K562 (cell line): ENCODE data around the gene ARFRP1. TPM values are rescaled to one million over a fixed set of nuclear protein-coding genes. Genes with fewer than 3 reads are reported as not detected.

Source experiments
- ADNP ChIP-seq: fragments of 200-800 bp; sonication (Bioruptor generic); IDR thresholded peaks from 2 replicates; pipeline ENCODE4 v1.6.1; 2016; ENCODE audit warnings: missing genetic modification characterization, missing compliant biosample characterization
- ATF3 ChIP-seq, 2 experiments: fragments of 450-650 bp in 1 of 2; sonication (generic) in 1 of 2; formaldehyde crosslinking in 1 of 2; IDR thresholded peaks in 1 of 2; conservative IDR thresholded peaks in 1 of 2; 2 replicates each; pipeline versions ENCODE4 v1.6.1 to v1.8.1; 2016 to 2023; ENCODE audit warnings: mild to moderate bottlenecking in 2 of 2, moderate library complexity in 2 of 2, inconsistent platforms in 1 of 2, missing genetic modification reagents in 1 of 2
- CHCHD3 ChIP-seq: fragments of 250-450 bp; sonication (Bioruptor Pico); IDR thresholded peaks from 2 replicates; pipeline ENCODE4 v2.1.2; 2022; ENCODE audit warnings: mild to moderate bottlenecking
- CREB3L1 ChIP-seq: fragments of 450-650 bp; IDR thresholded peaks from 2 replicates; pipeline ENCODE4 v1.6.1; 2014; ENCODE audit warnings: low read depth, mild to moderate bottlenecking, moderate library complexity, borderline replicate concordance
- EP400 ChIP-seq: fragments of 450-650 bp; IDR thresholded peaks from 2 replicates; pipeline ENCODE4 v1.6.1; 2017; ENCODE audit warnings: antibody characterized with exemption, mild to moderate bottlenecking, moderate library complexity
- FIP1L1 ChIP-seq: fragments of 200-400 bp; formaldehyde crosslinking; IDR thresholded peaks from 2 replicates; pipeline ENCODE4 v1.6.1; 2018; ENCODE audit warnings: mild to moderate bottlenecking, low read depth, low read length; ENCODE audit not compliant: poor library complexity, severe bottlenecking
- HMG20B ChIP-seq: fragments of 250-450 bp; sonication (Bioruptor Pico); IDR thresholded peaks from 2 replicates; pipeline ENCODE4 v1.5.0; 2021; ENCODE audit warnings: mild to moderate bottlenecking
- JUNB ChIP-seq: fragments of 450-650 bp; formaldehyde crosslinking; conservative IDR thresholded peaks from 2 replicates; pipeline ENCODE4 v1.4.0; 2020; ENCODE audit warnings: mild to moderate bottlenecking
- KAT7 ChIP-seq: sonication (generic); formaldehyde crosslinking; IDR thresholded peaks from 2 replicates; pipeline ENCODE4 v1.8.0; 2022; ENCODE audit warnings: missing genetic modification reagents, mild to moderate bottlenecking, borderline replicate concordance
- MAX ChIP-seq: sonication (generic); formaldehyde crosslinking; IDR thresholded peaks from 2 replicates; pipeline ENCODE4 v1.9.0; 2022; ENCODE audit warnings: mild to moderate bottlenecking, missing genetic modification reagents
- MCM5 ChIP-seq: fragments of 450-650 bp; IDR thresholded peaks from 2 replicates; pipeline ENCODE4 v1.6.1; 2016; ENCODE audit warnings: low read depth
- POLR2A ChIP-seq: fragments of 450-650 bp; conservative IDR thresholded peaks from 2 replicates; pipeline ENCODE4 v1.6.1; 2016
- PRMT5 ChIP-seq: sonication (generic); formaldehyde crosslinking; IDR thresholded peaks from 2 replicates; pipeline ENCODE4 v1.5.0; 2020; ENCODE audit warnings: missing genetic modification reagents
- SMARCB1 ChIP-seq: IDR thresholded peaks from 2 replicates; pipeline ENCODE4 v1.6.1; 2011; ENCODE audit warnings: improper control_type of control experiment, low read depth; ENCODE audit not compliant: insufficient read length
- SP2 ChIP-seq: IDR thresholded peaks from 2 replicates; pipeline ENCODE4 v1.6.1; 2011; ENCODE audit warnings: mild to moderate bottlenecking, low read depth, low read length, moderate library complexity; ENCODE audit not compliant: poor library complexity, severe bottlenecking; ENCODE audit errors: extremely low read depth
- STAT6 ChIP-seq: sonication (generic); formaldehyde crosslinking; IDR thresholded peaks from 2 replicates; pipeline ENCODE4 v1.8.1; 2023; ENCODE audit warnings: mild to moderate bottlenecking, missing genetic modification reagents
- TAF9B ChIP-seq: fragments of 450-650 bp; IDR thresholded peaks from 2 replicates; pipeline ENCODE4 v1.6.1; 2018; ENCODE audit warnings: mild to moderate bottlenecking; ENCODE audit not compliant: partially characterized antibody
- THAP12 ChIP-seq: fragments of 250-450 bp; sonication (Bioruptor Pico); IDR thresholded peaks from 2 replicates; pipeline ENCODE4 v1.9.0; 2021; ENCODE audit warnings: mild to moderate bottlenecking, inconsistent platforms
- ZNF174 ChIP-seq: fragments of 250-450 bp; sonication (Bioruptor Pico); IDR thresholded peaks from 2 replicates; pipeline ENCODE4 v1.4.0; 2020; ENCODE audit warnings: mild to moderate bottlenecking
- ZNF778 ChIP-seq: fragments of 450-650 bp; formaldehyde crosslinking; IDR thresholded peaks from 2 replicates; pipeline ENCODE4 v1.4.0; 2020; ENCODE audit warnings: mild to moderate bottlenecking, moderate library complexity
- polyA plus RNA-seq, 8 experiments: library from polyadenylated mRNA; depleted of rRNA in 4 of 8; stranded (reverse) in 5 of 8; unstranded in 3 of 8; fragments of >200 nt; fragmentation: Nextera tagmentation in 2 of 8; fragmentation: Illumina TruSeq in 1 of 8; extraction: Ambion mirVana in 2 of 8; extraction: Trizol in 1 of 8; gene quantifications; 2 replicates each; pipeline versions ENCODE4 v1.2.1 to v1.2.3, GENCODE V29; 2011 to 2014; ENCODE audit warnings: inconsistent platforms in 1 of 8, missing spikeins in 1 of 8
- total RNA-seq, 7 experiments: library from RNA; depleted of rRNA in 6 of 7; stranded (reverse); fragments of >200 nt in 6 of 7; fragmentation: Illumina TruSeq in 2 of 7; extraction: Trizol in 2 of 7; gene quantifications; 2 replicates each; pipeline versions ENCODE4 v1.2.1 to v1.2.3, GENCODE V29; 2011 to 2021; ENCODE audit warnings: low replicate concordance in 1 of 7

Gene ARFRP1
- total and polyA plus RNA-seq, 9 of the 15 experiments (the other 6 are each of a cell fraction or from before 2014, with no cell fraction given): 2.2 to 78.9 (median 37.3) TPM

- no peak for TF ChIP-seq STAT6
- peak; percentile 43 for TF ChIP-seq SP2
- no peak for TF ChIP-seq ZNF778 (CRISPR knock-in tag)
- TF ChIP-seq ZNF174: 0 out of 2 replicates have a peak, but pooled peaks have one; percentile 12
- peak; percentile 82 for TF ChIP-seq CREB3L1
- peak; percentile 77; the same call in 1 of the 2 replicates for TF ChIP-seq KAT7 (CRISPR knock-in tag)
- TF ChIP-seq MAX (CRISPR knock-in tag): peak; percentile 74
- TF ChIP-seq ATF3 (IDR thresholded peaks at IDR 0.05): no peak
- no peak for TF ChIP-seq ATF3 (CRISPR knock-in tag; conservative IDR thresholded peaks at IDR 0.05)
- no peak for TF ChIP-seq JUNB
- peak; percentile 63 for TF ChIP-seq POLR2A
- no peak for TF ChIP-seq THAP12 (CRISPR knock-in tag)
- peak; percentile 71; the same call in 1 of the 2 replicates for TF ChIP-seq EP400
- TF ChIP-seq FIP1L1: peak; percentile 56
- TF ChIP-seq HMG20B (CRISPR knock-in tag): no peak
- no peak for TF ChIP-seq TAF9B
- TF ChIP-seq PRMT5 (CRISPR knock-in tag): no peak
- TF ChIP-seq SMARCB1: no peak
- no peak for TF ChIP-seq CHCHD3 (CRISPR knock-in tag)
- TF ChIP-seq ADNP (tag): no peak
- no peak for TF ChIP-seq MCM5
These were observed at the start of gene ARFRP1, which contains the start of gene ZGPAT (continued) for GRCh38 chr20:63707558-63708300.
